CD4-positive, alpha-beta T cell treated with Interleukin-12 subunit alpha and Interleukin-12 subunit beta, for 1 hour (primary cell): Measurements from ENCODE around the gene EEF1AKMT3.

ENCODE experiments used
- DNase-seq: peaks from one replicate; pipeline ENCODE4 v3.0.0-alpha.2; 2020

The EEF1AKMT3 gene

GRCh38 chr12:57751788-57752667, 20.4 kb upstream of the EEF1AKMT3 start, which contains the start of gene CDK4:
TSS of gene CDK4 (minus strand) at chr12:57752310. CDS start at chr12:57751717, 593 bp downstream.
- peak; percentile 100 for DNase-seq

- no peak for DNase-seq
Measured at GRCh38 chr12:57752668-57753000, 19.8 kb upstream of the EEF1AKMT3 start.

- no peak for DNase-seq
Measured at GRCh38 chr12:57753756-57754337, 18.6 kb upstream of the EEF1AKMT3 start.

- DNase-seq = peak; percentile 93
Measured at GRCh38 chr12:57754411-57755193, 17.8 kb upstream of the EEF1AKMT3 start, which contains the start of gene MARCHF9. TSS of gene MARCHF9 (plus strand) at chr12:57755103. CDS start at chr12:57755529, 426 bp downstream.

- DNase-seq = no peak
Measured at GRCh38 chr12:57755194-57755453, 17.3 kb upstream of the EEF1AKMT3 start.

- DNase-seq = peak; percentile 61
Measured at GRCh38 chr12:57755454-57756372, 16.7 kb upstream of the EEF1AKMT3 start.

DNA sequence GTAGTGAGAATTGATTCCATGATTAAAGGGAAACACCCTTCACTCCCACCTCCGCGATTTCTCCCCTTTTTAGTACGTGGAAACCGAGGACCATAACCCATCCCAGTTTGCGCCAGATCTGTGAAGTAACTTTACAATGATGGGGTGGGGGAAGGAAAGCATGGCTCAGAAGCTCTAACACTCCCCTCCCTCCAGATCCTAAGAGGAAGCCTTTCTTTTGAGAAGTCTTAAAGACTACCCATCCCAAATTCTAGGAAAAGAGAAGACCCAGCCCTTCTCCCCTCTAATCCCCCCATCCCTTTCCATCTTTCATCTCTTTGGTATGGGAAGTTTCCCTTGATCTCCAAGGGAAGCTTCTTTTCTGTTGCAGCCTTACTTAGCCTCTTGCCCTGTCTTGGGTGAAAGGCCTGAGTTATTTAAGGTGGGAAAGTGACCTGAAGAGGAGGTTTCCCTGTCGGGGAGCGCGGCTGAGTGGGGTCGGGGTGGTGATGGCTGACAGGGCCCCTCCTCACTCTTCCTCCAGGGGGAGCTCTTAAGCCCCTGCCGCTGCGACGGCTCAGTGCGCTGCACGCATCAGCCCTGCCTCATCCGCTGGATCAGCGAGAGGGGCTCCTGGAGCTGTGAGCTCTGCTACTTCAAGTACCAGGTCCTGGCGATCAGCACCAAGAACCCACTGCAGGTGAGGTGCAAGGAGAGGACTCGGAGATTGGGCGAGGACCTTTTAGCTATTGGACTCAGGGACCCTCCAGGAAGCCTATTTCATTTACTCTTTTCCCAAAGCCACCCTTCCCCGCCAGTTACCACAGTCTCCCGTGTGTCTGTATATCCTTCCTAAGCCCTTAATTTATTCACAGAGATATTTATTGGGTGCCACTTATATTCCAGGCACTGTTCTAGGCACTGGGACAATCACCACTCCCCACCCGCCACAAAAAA, 15.7 kb upstream of the EEF1AKMT3 start:
- DNase-seq = peak; percentile 80

DNA sequence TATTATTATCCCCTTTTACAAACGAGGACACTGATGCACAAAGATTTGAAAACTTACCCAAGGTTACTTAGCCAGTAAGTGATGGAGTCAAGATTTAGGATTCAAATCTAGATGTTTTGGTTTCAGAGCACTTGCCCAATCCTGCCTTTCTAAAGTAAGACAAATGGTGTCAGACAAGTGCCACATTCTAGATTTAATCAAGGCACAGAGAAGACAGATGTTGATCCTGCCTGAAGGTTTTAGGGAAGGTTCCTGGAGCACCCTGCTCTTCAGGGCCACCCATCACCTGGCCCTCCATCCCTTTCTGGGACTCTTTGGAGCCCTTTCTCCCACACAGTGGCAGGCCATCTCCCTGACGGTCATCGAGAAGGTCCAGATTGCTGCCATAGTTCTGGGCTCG, 14.6 kb upstream of the EEF1AKMT3 start:
- no peak for DNase-seq

- DNase-seq = no peak
Measured at GRCh38 chr12:57758552-57759359, 13.7 kb upstream of the EEF1AKMT3 start.

DNA sequence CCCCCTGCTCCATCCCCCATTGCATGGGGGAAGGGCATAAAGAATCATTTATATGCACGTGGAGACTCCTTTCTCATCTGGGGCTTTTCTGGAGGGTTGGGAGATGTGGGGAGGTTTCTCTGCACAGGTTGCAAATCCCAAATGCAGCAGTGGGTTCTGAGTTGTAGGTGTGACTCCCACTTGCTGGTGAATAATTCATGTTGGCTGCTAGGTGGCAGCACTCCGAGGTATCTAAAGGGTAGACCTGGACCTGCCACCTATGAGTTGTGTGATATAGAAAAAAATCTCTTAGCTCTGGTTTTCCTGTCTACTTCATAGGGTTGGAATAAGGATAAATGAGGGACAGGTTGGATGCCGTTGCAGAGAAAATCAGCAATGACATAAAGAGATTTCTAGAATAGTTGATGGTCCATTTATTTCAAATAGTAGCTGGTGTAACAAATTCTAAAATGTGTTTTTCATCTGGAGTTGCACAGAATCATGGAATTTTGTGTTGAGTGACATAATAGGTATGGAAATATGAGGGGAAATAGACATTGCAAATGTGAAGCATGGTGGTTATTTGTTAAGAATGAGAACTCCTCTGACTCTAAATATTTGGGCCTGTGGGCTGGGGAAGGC, 12.9 kb upstream of the EEF1AKMT3 start:
- peak; percentile 69 for DNase-seq

GRCh38 chr12:57760347-57760982, 11.9 kb upstream of the EEF1AKMT3 start:
- DNase-seq = no peak

- DNase-seq = no peak
Measured at GRCh38 chr12:57761391-57761998, 10.9 kb upstream of the EEF1AKMT3 start.

GRCh38 chr12:57762463-57762862, 10.0 kb upstream of the EEF1AKMT3 start:
- no peak for DNase-seq

- DNase-seq = no peak
Measured at GRCh38 chr12:57763881-57764661, 8.3 kb upstream of the EEF1AKMT3 start.

- no peak for DNase-seq
Measured at GRCh38 chr12:57764662-57765002, 7.8 kb upstream of the EEF1AKMT3 start.

DNA sequence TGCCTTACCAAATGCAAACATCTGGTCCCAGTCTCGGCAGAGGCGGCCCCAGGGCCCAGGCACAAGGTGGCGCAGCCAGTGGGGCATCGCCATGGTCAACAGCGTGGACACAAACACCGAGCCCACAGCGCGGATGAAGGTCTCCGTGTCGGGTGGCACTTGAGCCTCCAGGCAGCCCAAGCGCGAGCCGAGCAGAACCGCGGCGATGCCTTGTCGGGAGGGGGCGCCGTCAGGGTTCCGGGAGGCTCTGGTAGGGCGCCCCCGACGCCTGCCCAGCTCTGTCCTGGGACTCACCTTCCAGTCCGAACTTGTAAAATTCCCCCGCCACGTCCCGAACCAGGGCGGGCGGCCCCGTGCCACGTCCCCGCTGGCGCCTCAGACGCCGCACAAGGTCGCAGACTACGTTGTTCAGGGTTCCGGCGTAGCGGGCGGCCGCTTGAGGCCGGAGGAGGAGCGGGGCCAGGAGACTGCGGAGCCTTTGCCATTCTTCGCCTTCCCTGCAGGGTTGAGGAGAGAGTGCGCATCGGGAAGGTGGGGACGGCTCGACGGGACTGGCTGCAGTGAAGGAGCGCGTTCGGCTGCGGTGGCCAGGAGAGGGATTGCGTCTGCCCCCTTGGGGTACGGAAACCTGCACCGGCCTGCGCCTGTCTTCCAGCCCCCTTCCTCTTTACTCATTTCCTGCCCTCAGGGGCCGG, 7.3 kb upstream of the EEF1AKMT3 start:
- peak; percentile 57 for DNase-seq

- DNase-seq = no peak
Measured at GRCh38 chr12:57765698-57766463, 6.5 kb upstream of the EEF1AKMT3 start.
